ENCODE results near the gene SUV39H1. TPM values are rescaled to one million over a fixed set of nuclear protein-coding genes. Genes with fewer than 3 reads are reported as not detected.

SUV39H1 gene
- total RNA-seq, 1 experiment from 2014 or later: 16.5 TPM

GRCh38 chrX:48715072-48715471, 18.5 kb downstream of the SUV39H1 start (continued):
- TF ChIP-seq TP53 (CRISPR knock-in tag; IDR thresholded peaks at IDR 0.05): no peak

- Mint-ChIP-seq H3K27ac (no peak overlapping the region), H3K36me3 (no peaks in the 10 kb centered on the region), H3K27me3 (ENCODE audit: low read depth) (peaks cover 57% of the 10 kb centered on the region), H3K9me3 (no peaks in the 10 kb centered on the region), H3K4me3 (no peak overlapping the region), H3K4me1 (no peaks in the 10 kb centered on the region)
- TF ChIP-seq ATF2 (CRISPR knock-in tag; IDR thresholded peaks at IDR 0.05; ENCODE audit: borderline replicate concordance, low read depth): no peak
- no peak for TF ChIP-seq AFF4 (CRISPR knock-in tag; IDR thresholded peaks at IDR 0.05; ENCODE audit: borderline replicate concordance)
- TF ChIP-seq IRF2 (CRISPR knock-in tag; IDR thresholded peaks at IDR 0.05; ENCODE audit: borderline replicate concordance, low read depth): no peak
- no peak for TF ChIP-seq USF1 (CRISPR knock-in tag; IDR thresholded peaks at IDR 0.05)
- TF ChIP-seq ZNF138 (CRISPR knock-in tag; conservative IDR thresholded peaks at IDR 0.05): no peak
- TF ChIP-seq STAT6 (CRISPR knock-in tag; conservative IDR thresholded peaks at IDR 0.05; ENCODE audit: low read depth): no peak
- TF ChIP-seq E2F1 (CRISPR knock-in tag; IDR thresholded peaks at IDR 0.05): no peak
- TF ChIP-seq ATF3 (CRISPR knock-in tag; conservative IDR thresholded peaks at IDR 0.05): no peak
- no peak for TF ChIP-seq ZMAT4 (CRISPR knock-in tag; IDR thresholded peaks at IDR 0.05)
- POLR2A ChIA-PET: no interaction called here
- DNase-seq (ENCODE audit: low spot score) (no peak), ATAC-seq (no peak)
- CTCF ChIA-PET: no interaction called here
Observed at GRCh38 chrX:48715876-48716502, 19.5 kb downstream of the SUV39H1 start.

- DNase-seq (ENCODE audit: low spot score) (no peak), ATAC-seq (no peak)
- H3K9me3 Mint-ChIP-seq: no peaks in the 10 kb centered on the region
- H3K27me3 Mint-ChIP-seq (ENCODE audit: low read depth): peaks cover 23% of the 10 kb centered on the region
- no peaks in the 10 kb centered on the region for H3K36me3 Mint-ChIP-seq
- no peaks in the 10 kb centered on the region for H3K4me1 Mint-ChIP-seq
- ChIA-PET POLR2A (no interaction called here), CTCF (no interaction called here)
- no peak overlapping the region for H3K4me3 Mint-ChIP-seq
- H3K27ac Mint-ChIP-seq: no peak overlapping the region
- TF ChIP-seq MXD4 (CRISPR knock-in tag; IDR thresholded peaks at IDR 0.05; ENCODE audit: borderline replicate concordance) (no peak), KAT7 (CRISPR knock-in tag; IDR thresholded peaks at IDR 0.05; ENCODE audit: borderline replicate concordance) (no peak), IRF2 (CRISPR knock-in tag; IDR thresholded peaks at IDR 0.05; ENCODE audit: borderline replicate concordance, low read depth) (no peak), CREM (CRISPR knock-in tag; IDR thresholded peaks at IDR 0.05) (no peak), SP1 (CRISPR knock-in tag; conservative IDR thresholded peaks at IDR 0.05) (no peak), MAX (CRISPR knock-in tag; IDR thresholded peaks at IDR 0.05) (no peak), ERG (CRISPR knock-in tag; IDR thresholded peaks at IDR 0.05) (no peak), NR3C1 (CRISPR knock-in tag; conservative IDR thresholded peaks at IDR 0.05; ENCODE audit: low read depth) (no peak), PRRX2 (CRISPR knock-in tag; IDR thresholded peaks at IDR 0.05) (no peak), TEAD1 (CRISPR knock-in tag; IDR thresholded peaks at IDR 0.05) (no peak), SMAD3 (CRISPR knock-in tag; IDR thresholded peaks at IDR 0.05; ENCODE audit: borderline replicate concordance) (no peak)
Observed at GRCh38 chrX:48719958-48720357, 23.4 kb downstream of the SUV39H1 start.

All from WTC11 (cell line).